ENCODE measurements around the gene GHITM. TPM values are rescaled to one million over a fixed set of nuclear protein-coding genes. Genes with fewer than 3 reads are reported as not detected.
A peak's percentile ranks its signal among the peaks of the same experiment; 100 is the strongest.
"Not testable (repeated sequence)": the region's sequence is repeated elsewhere in the genome, so short reads cannot be mapped to it uniquely, and the experiment has no call there.

GHITM gene
- total RNA-seq, 5 donors from 2014 or later (not counting 1 experiment from before 2014, with no cell fraction given), result 68.6 to 84.9 (median 83.8) TPM

DNA sequence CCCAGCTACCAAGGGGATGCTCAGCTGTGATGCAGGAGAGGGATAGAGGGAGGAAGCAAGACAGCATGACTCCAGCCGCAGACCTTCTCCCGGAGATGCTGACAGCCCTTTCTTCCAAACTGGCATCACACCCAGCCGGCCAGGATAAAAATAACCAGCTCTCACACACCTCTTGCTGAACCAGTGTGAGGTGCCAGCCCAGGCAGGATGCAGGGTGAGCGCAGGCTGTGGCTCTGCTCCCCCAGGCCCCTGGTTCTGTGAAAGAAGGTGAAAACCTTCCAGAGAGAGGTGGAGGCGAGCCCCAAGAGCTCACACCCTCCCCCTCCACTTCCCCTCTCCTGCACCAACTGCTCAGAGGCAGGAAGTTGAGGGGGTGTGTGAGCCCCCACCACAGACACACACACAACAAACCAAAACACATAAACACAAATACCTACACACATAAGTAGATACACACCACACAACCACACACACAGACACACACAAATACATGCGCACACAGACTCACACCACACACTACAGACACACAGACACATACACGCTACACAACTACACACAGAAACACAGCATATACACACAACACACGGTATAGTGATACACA lies 38.3 kb downstream of the GHITM start:
- H3K4me3 ChIP-seq (ENCODE audit: control insufficient read depth in 1 of 2, extremely low read depth in 1 of 2, low read length in 1 of 2), result no peak overlapping the region
- Mint-ChIP-seq H3K27ac (no peak overlapping the region), H3K4me3 (peak overlapping the region in 1 of 3 donors; percentile 13), H3K4me1 (peaks cover 0 to 10% (median 7%) of the 10 kb centered on the region in 3 donors), H3K27me3 (no peaks in the 10 kb centered on the region), H3K9me3 (no peaks in the 10 kb centered on the region), H3K36me3 (no peaks in the 10 kb centered on the region)
- H3K27me3 ChIP-seq (replicated peaks in 1 of 2; ENCODE audit: control insufficient read depth in 2 of 2, extremely low read depth in 1 of 2, insufficient read depth in 2 of 2, low read length in 1 of 2), result no peaks in the 10 kb centered on the region
- H3K36me3 ChIP-seq (ENCODE audit: control insufficient read depth in 2 of 2, extremely low read depth in 1 of 2, insufficient read depth in 1 of 2, low read length in 1 of 2), result no peaks in the 10 kb centered on the region
- DNase-seq, result peak in 34 of 35 experiments; percentile 33 to 83 (median 67)
- CTCF ChIA-PET, result interaction anchor here in 1 of 2 donors (1.1 kb wide), 3 partner anchors 30 to 157 kb away, joined by 3 to 6 read pairs (median 3); no protein-coding TSS in a partner anchor
- H3K4me1 ChIP-seq (ENCODE audit: control insufficient read depth in 1 of 2, extremely low read depth in 1 of 2, insufficient read depth in 2 of 2, low read length in 2 of 2), result peaks cover 32 to 43% of the 10 kb centered on the region in 2 experiments
- POLR2A ChIA-PET, result interaction anchor here in 1 of 2 donors (0.6 kb wide), 2 partner anchors 39 to 394 kb away, joined by 3 to 4 read pairs; partner anchors contain the start of gene GHITM
- peak overlapping the region; percentile 81 for H3K27ac ChIP-seq (ENCODE audit: low read length)
- H3K9me3 ChIP-seq, result no peaks in the 10 kb centered on the region
- 27% methylated on average over 3 of the region's 8 CpGs for WGBS (ENCODE audit: insufficient coverage)
- ATAC-seq (replicated peaks in 1 of 4), result peak; percentile 92 to 99 (median 96)

DNA sequence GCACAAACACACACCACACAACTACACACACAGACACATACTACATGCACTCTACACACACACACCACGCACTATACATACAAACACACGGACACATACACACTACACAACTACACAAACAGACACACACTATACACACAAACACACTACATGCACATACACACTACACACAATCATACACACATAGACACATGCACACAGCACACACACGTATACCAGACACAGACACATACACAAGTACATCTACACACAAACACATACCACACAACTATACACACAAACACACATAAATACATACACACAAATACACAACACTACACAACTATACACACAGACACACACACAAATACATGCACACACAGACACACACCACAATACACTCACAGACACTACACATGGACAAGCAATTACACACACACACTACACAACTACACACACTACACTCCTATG lies 38.9 kb downstream of the GHITM start:
- Histone ChIP-seq H3K9me3 (no peaks in the 10 kb centered on the region), H3K27ac (ENCODE audit: low read length) (peak overlapping the region; percentile 81), H3K36me3 (ENCODE audit: control insufficient read depth in 2 of 2, extremely low read depth in 1 of 2, insufficient read depth in 1 of 2, low read length in 1 of 2) (no peaks in the 10 kb centered on the region), H3K4me3 (ENCODE audit: control insufficient read depth in 1 of 2, extremely low read depth in 1 of 2, low read length in 1 of 2) (no peak overlapping the region), H3K27me3 (replicated peaks in 1 of 2; ENCODE audit: control insufficient read depth in 2 of 2, extremely low read depth in 1 of 2, insufficient read depth in 2 of 2, low read length in 1 of 2) (no peaks in the 10 kb centered on the region), H3K4me1 (ENCODE audit: control insufficient read depth in 1 of 2, extremely low read depth in 1 of 2, insufficient read depth in 2 of 2, low read length in 2 of 2) (peaks cover 30 to 43% of the 10 kb centered on the region in 2 experiments)
- ChIA-PET CTCF (interaction anchor here in 1 of 2 donors (1.1 kb wide), 3 partner anchors 31 to 156 kb away, joined by 3 to 6 read pairs (median 3); no protein-coding TSS in a partner anchor), POLR2A (interaction anchor here in 1 of 2 donors (0.6 kb wide), 2 partner anchors 39 to 394 kb away, joined by 3 to 4 read pairs; partner anchors contain the start of gene GHITM)
- Mint-ChIP-seq H3K27me3 (no peaks in the 10 kb centered on the region), H3K4me3 (no peak overlapping the region), H3K36me3 (no peaks in the 10 kb centered on the region), H3K27ac (no peak overlapping the region), H3K9me3 (no peaks in the 10 kb centered on the region), H3K4me1 (peaks cover 0 to 10% (median 7%) of the 10 kb centered on the region in 3 donors)
- DNase-seq, result peak in 1 of 35 experiments; percentile 7
- WGBS (ENCODE audit: insufficient coverage), result 92% methylated on average over 3 of the region's 3 CpGs
- ATAC-seq (replicated peaks in 1 of 4), result no peak

DNA sequence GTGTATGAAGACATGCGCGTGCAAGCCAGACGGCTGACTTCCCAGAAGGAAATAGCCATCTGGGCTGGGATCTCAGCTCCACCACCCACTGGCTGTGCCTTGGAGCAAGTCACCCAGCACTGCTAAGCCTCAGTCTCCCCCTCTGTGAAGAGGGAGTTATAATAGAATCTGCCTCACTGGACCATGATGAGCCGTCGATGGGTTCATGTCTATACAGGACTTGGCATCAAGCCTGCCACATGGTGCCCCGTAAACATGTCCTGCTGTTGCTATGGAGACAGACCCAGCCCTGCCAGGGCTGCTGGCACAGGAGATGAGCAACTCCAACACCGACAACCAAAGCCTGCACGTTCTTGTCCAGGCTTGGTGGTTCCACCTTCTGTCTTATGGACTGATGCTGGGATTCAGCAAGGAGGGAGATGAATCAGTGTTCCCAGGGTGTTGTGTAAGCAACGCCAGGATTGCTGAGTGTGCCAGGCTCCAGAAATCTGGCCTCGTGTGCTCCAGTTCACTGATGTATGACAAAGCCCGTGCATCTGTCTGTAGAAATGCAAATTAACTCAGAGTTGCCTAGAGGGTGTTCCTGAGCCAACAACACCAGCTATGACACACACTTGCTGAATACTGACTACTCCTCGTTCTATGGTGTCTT lies 39.9 kb downstream of the GHITM start:
- ChIA-PET POLR2A (no interaction called here), CTCF (no interaction called here)
- Mint-ChIP-seq H3K27me3 (no peaks in the 10 kb centered on the region), H3K36me3 (no peaks in the 10 kb centered on the region), H3K4me3 (no peak overlapping the region), H3K4me1 (peaks cover 0 to 10% (median 7%) of the 10 kb centered on the region in 3 donors), H3K9me3 (no peaks in the 10 kb centered on the region), H3K27ac (no peak overlapping the region)
- H3K27ac ChIP-seq (ENCODE audit: low read length), result peak overlapping the region; percentile 51
- H3K27me3 ChIP-seq (replicated peaks in 1 of 2; ENCODE audit: control insufficient read depth in 2 of 2, extremely low read depth in 1 of 2, insufficient read depth in 2 of 2, low read length in 1 of 2), result no peaks in the 10 kb centered on the region
- peak in 1 of 4 experiments; percentile 46 for ATAC-seq (replicated peaks in 1 of 4)
- WGBS (ENCODE audit: insufficient coverage), result 37% methylated on average over 6 of the region's 12 CpGs
- peak in 29 of 35 experiments; percentile 11 to 66 (median 40) for DNase-seq
- H3K9me3 ChIP-seq, result no peaks in the 10 kb centered on the region
- H3K36me3 ChIP-seq (ENCODE audit: control insufficient read depth in 2 of 2, extremely low read depth in 1 of 2, insufficient read depth in 1 of 2, low read length in 1 of 2), result no peaks in the 10 kb centered on the region
- no peak overlapping the region for H3K4me3 ChIP-seq (ENCODE audit: control insufficient read depth in 1 of 2, extremely low read depth in 1 of 2, low read length in 1 of 2)
- H3K4me1 ChIP-seq (ENCODE audit: control insufficient read depth in 1 of 2, extremely low read depth in 1 of 2, insufficient read depth in 2 of 2, low read length in 2 of 2), result peaks cover 25 to 42% of the 10 kb centered on the region in 2 experiments

DNA sequence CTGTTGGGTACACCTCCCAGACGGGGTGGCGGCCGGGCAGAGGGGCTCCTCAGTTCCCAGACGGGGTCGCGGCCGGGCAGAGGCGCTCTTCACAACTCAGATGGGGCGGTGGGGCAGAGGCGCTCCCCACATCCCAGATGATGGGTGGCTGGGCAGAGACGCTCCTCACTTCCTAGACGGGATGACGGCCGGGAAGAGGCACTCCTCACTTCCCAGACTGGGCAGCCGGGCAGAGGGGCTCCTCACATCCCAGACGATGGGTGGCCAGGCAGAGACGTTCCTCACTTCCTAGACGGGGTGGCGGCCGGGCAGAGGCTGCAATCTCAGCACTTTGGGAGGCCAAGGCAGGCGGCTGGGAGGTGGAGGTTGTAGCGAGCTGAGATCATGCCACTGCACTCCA lies 41.1 kb downstream of the GHITM start:
- H3K36me3 ChIP-seq (ENCODE audit: control insufficient read depth in 2 of 2, extremely low read depth in 1 of 2, insufficient read depth in 1 of 2, low read length in 1 of 2); CTCF ChIA-PET; H3K27ac Mint-ChIP-seq; H3K9me3 ChIP-seq; H3K27me3 ChIP-seq (replicated peaks in 1 of 2; ENCODE audit: control insufficient read depth in 2 of 2, extremely low read depth in 1 of 2, insufficient read depth in 2 of 2, low read length in 1 of 2); DNase-seq; H3K9me3 Mint-ChIP-seq; H3K36me3 Mint-ChIP-seq; H3K4me3 Mint-ChIP-seq; H3K27me3 Mint-ChIP-seq; H3K27ac ChIP-seq (ENCODE audit: low read length); H3K4me3 ChIP-seq (ENCODE audit: control insufficient read depth in 1 of 2, extremely low read depth in 1 of 2, low read length in 1 of 2); ATAC-seq (replicated peaks in 1 of 4): not testable (repeated sequence)
- H3K4me1 Mint-ChIP-seq, result peaks cover 5 to 14% (median 7%) of the 10 kb centered on the region in 3 donors
- POLR2A ChIA-PET, result interaction anchor here in 1 of 2 donors (0.7 kb wide), 1 partner anchor 166 kb away, joined by 5 read pairs; no protein-coding TSS in a partner anchor
- 95% methylated on average over 4 of the region's 22 CpGs for WGBS (ENCODE audit: insufficient coverage)
- peaks cover 25 to 46% of the 10 kb centered on the region in 2 experiments for H3K4me1 ChIP-seq (ENCODE audit: control insufficient read depth in 1 of 2, extremely low read depth in 1 of 2, insufficient read depth in 2 of 2, low read length in 2 of 2)

DNA sequence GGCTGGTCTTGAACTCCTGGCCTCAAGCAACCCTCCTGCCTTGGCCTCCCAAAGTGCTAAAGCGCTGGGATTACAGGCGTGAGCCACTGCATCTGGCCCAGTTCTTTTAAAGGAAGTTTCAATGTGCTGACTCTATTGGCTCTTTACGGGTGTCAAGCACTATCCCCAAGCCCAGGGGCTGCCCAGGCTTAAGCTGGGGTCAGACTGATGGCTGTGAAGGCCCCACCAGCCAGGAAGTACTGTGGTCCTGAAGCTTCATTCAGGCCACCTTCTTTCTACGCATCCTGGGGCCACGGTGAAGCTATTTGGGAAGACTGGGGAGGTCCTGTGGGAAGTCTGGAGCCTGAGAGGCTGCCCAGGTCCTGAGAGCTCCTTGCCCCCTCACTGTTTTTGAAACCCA lies 42.3 kb downstream of the GHITM start:
- no peaks in the 10 kb centered on the region for H3K9me3 ChIP-seq
- Mint-ChIP-seq H3K36me3 (no peaks in the 10 kb centered on the region), H3K4me1 (peaks cover 4 to 7% (median 5%) of the 10 kb centered on the region in 3 donors), H3K27ac (no peak overlapping the region), H3K9me3 (no peaks in the 10 kb centered on the region), H3K4me3 (no peak overlapping the region), H3K27me3 (no peaks in the 10 kb centered on the region)
- H3K27me3 ChIP-seq (replicated peaks in 1 of 2; ENCODE audit: control insufficient read depth in 2 of 2, extremely low read depth in 1 of 2, insufficient read depth in 2 of 2, low read length in 1 of 2), result no peaks in the 10 kb centered on the region
- H3K4me1 ChIP-seq (ENCODE audit: control insufficient read depth in 1 of 2, extremely low read depth in 1 of 2, insufficient read depth in 2 of 2, low read length in 2 of 2), result peaks cover 21 to 33% of the 10 kb centered on the region in 2 experiments
- ATAC-seq (replicated peaks in 1 of 4) (no peak), DNase-seq (no peak)
- 93% methylated on average over 5 of the region's 5 CpGs for WGBS (ENCODE audit: insufficient coverage)
- no peak overlapping the region for H3K27ac ChIP-seq (ENCODE audit: low read length)
- no peaks in the 10 kb centered on the region for H3K36me3 ChIP-seq (ENCODE audit: control insufficient read depth in 2 of 2, extremely low read depth in 1 of 2, insufficient read depth in 1 of 2, low read length in 1 of 2)
- no peak overlapping the region for H3K4me3 ChIP-seq (ENCODE audit: control insufficient read depth in 1 of 2, extremely low read depth in 1 of 2, low read length in 1 of 2)
- ChIA-PET POLR2A (no interaction called here), CTCF (interaction anchor here in 1 of 2 donors (0.5 kb wide), 1 partner anchor 193 kb away, joined by 3 read pairs; no protein-coding TSS in a partner anchor)

DNA sequence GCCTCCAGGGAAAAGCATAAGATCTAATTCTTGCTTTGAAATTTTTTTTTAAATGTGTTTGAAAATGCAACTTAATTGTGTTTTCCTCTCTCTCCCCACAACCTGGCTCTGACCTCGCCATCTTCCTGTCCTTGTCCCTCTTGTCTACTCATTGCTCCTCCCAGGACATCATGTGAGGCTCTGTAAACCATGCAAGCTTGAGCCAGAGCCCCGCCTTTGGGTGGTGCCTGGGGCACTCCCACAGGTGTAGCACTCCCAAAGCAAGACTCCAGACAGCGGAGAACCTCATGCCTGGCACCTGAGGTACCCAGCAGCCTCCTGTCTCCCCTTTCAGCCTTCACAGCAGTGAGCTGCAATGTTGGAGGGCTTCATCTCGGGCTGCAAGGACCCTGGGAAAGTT lies 45.2 kb downstream of the GHITM start:
- POLR2A ChIA-PET, result no interaction called here
- Histone ChIP-seq H3K27ac (ENCODE audit: low read length) (no peak overlapping the region), H3K9me3 (no peaks in the 10 kb centered on the region), H3K27me3 (replicated peaks in 1 of 2; ENCODE audit: control insufficient read depth in 2 of 2, extremely low read depth in 1 of 2, insufficient read depth in 2 of 2, low read length in 1 of 2) (no peaks in the 10 kb centered on the region), H3K4me1 (ENCODE audit: control insufficient read depth in 1 of 2, extremely low read depth in 1 of 2, insufficient read depth in 2 of 2, low read length in 2 of 2) (peaks cover under 1 to 6% of the 10 kb centered on the region in 2 experiments), H3K4me3 (ENCODE audit: control insufficient read depth in 1 of 2, extremely low read depth in 1 of 2, low read length in 1 of 2) (no peak overlapping the region), H3K36me3 (ENCODE audit: control insufficient read depth in 2 of 2, extremely low read depth in 1 of 2, insufficient read depth in 1 of 2, low read length in 1 of 2) (no peaks in the 10 kb centered on the region)
- no peak overlapping the region for H3K27ac Mint-ChIP-seq
- CTCF ChIA-PET, result interaction anchor here in 1 of 2 donors (0.9 kb wide), 1 partner anchor 32 kb away, joined by 3 read pairs; no protein-coding TSS in a partner anchor
- 72% methylated on average over 4 of the region's 4 CpGs for WGBS (ENCODE audit: insufficient coverage)
- H3K27me3 Mint-ChIP-seq, result peaks cover 0 to 1% of the 10 kb centered on the region in 2 donors
- ATAC-seq (replicated peaks in 1 of 4), result no peak
- no peak for DNase-seq
- no peak overlapping the region for H3K4me3 Mint-ChIP-seq
- peaks cover 0 to 5% (median 4%) of the 10 kb centered on the region in 3 donors for H3K4me1 Mint-ChIP-seq
- no peaks in the 10 kb centered on the region for H3K36me3 Mint-ChIP-seq
- no peaks in the 10 kb centered on the region for H3K9me3 Mint-ChIP-seq

Measured in T-cell (primary cell).